ENCODE results near the gene DPM3. TPM values are rescaled to one million over a fixed set of nuclear protein-coding genes. Genes with fewer than 3 reads are reported as not detected.

Gene DPM3
- total RNA-seq, 6 donors from 2014 or later: 25.1 to 112 (median 67.5) TPM; not detected in 1

GRCh38 chr1:155171836-155172731, 31.8 kb upstream of the DPM3 start:
- H3K36me3 ChIP-seq: peaks cover 0 to 25% (median 14%) of the 10 kb centered on the region in 4 donors
- H3K27me3 ChIP-seq: peaks cover 0 to 7% (median 3%) of the 10 kb centered on the region in 4 donors
- H3K4me3 ChIP-seq: peak overlapping the region; percentile 71 to 94 (median 92)
- peak overlapping the region; percentile 91 to 99 (median 96) for H3K27ac ChIP-seq
- WGBS, 2 donors: 48 to 50% methylated on average over 8 of the region's 8 CpGs
- no peak for DNase-seq
- no peaks in the 10 kb centered on the region for H3K9me3 ChIP-seq
- no peak for TF ChIP-seq EP300 (IDR thresholded peaks at IDR 0.05)
- TF ChIP-seq POLR2AphosphoS5 (IDR thresholded peaks at IDR 0.05): no peak
- TF ChIP-seq CTCF (IDR thresholded peaks at IDR 0.05): no peak
- no peak for TF ChIP-seq POLR2A (IDR thresholded peaks at IDR 0.05)
- peak; percentile 6 to 26 for ATAC-seq (ENCODE audit: low FRiP score in 2 of 2)
- H3K4me1 ChIP-seq: peaks cover 37 to 49% (median 40%) of the 10 kb centered on the region in 4 donors

- peaks cover 0 to 7% (median 3%) of the 10 kb centered on the region in 4 donors for H3K27me3 ChIP-seq
- no peak for DNase-seq
- peaks cover 0 to 25% (median 14%) of the 10 kb centered on the region in 4 donors for H3K36me3 ChIP-seq
- peaks cover 44 to 49% (median 44%) of the 10 kb centered on the region in 4 donors for H3K4me1 ChIP-seq
- 95 to 97% methylated on average over 7 of the region's 7 CpGs for WGBS, 2 donors
- no peak for ATAC-seq (ENCODE audit: low FRiP score in 2 of 2)
- H3K27ac ChIP-seq: no peak overlapping the region
- TF ChIP-seq EP300 (IDR thresholded peaks at IDR 0.05) (no peak), POLR2AphosphoS5 (IDR thresholded peaks at IDR 0.05) (no peak), CTCF (IDR thresholded peaks at IDR 0.05) (no peak), POLR2A (IDR thresholded peaks at IDR 0.05) (no peak)
- no peak overlapping the region for H3K4me3 ChIP-seq
- no peaks in the 10 kb centered on the region for H3K9me3 ChIP-seq
Observed at GRCh38 chr1:155170806-155171205, 30.5 kb upstream of the DPM3 start.

GRCh38 chr1:155170101-155170785, 29.9 kb upstream of the DPM3 start:
- peaks cover 44 to 48% (median 46%) of the 10 kb centered on the region in 4 donors for H3K4me1 ChIP-seq
- H3K9me3 ChIP-seq: no peaks in the 10 kb centered on the region
- peaks cover 0 to 7% (median 3%) of the 10 kb centered on the region in 4 donors for H3K27me3 ChIP-seq
- TF ChIP-seq POLR2AphosphoS5 (IDR thresholded peaks at IDR 0.05) (no peak), POLR2A (IDR thresholded peaks at IDR 0.05) (no peak), CTCF (IDR thresholded peaks at IDR 0.05) (no peak), EP300 (IDR thresholded peaks at IDR 0.05) (no peak)
- no peak for ATAC-seq (ENCODE audit: low FRiP score in 2 of 2)
- 93 to 100% methylated on average over 2 of the region's 2 CpGs for WGBS, 2 donors
- H3K36me3 ChIP-seq: peaks cover 0 to 25% (median 14%) of the 10 kb centered on the region in 4 donors
- no peak overlapping the region for H3K27ac ChIP-seq
- no peak for DNase-seq
- no peak overlapping the region for H3K4me3 ChIP-seq

GRCh38 chr1:155169541-155169940, 29.2 kb upstream of the DPM3 start:
- H3K36me3 ChIP-seq: peaks cover 0 to 25% (median 14%) of the 10 kb centered on the region in 4 donors
- peaks cover 0 to 7% (median 2%) of the 10 kb centered on the region in 4 donors for H3K27me3 ChIP-seq
- ATAC-seq (ENCODE audit: low FRiP score in 2 of 2) (no peak), DNase-seq (no peak)
- no peak overlapping the region for H3K27ac ChIP-seq
- H3K4me1 ChIP-seq: peaks cover 41 to 45% (median 43%) of the 10 kb centered on the region in 4 donors
- 70 to 82% methylated on average over 5 of the region's 5 CpGs for WGBS, 2 donors
- no peak overlapping the region for H3K4me3 ChIP-seq
- TF ChIP-seq POLR2A (IDR thresholded peaks at IDR 0.05) (no peak), EP300 (IDR thresholded peaks at IDR 0.05) (no peak), POLR2AphosphoS5 (IDR thresholded peaks at IDR 0.05) (no peak), CTCF (IDR thresholded peaks at IDR 0.05) (no peak)
- no peaks in the 10 kb centered on the region for H3K9me3 ChIP-seq
